Fibroblast of skin of abdomen (primary cell): ENCODE measurements around the gene CIB4.

Source experiments
- DNase-seq: peaks from one replicate; pipeline ENCODE4 v3.0.0-alpha.2; 2013

CIB4 gene

GRCh38 chr2:26620031-26620605, 21.0 kb downstream of the CIB4 start:
- DNase-seq = no peak

GRCh38 chr2:26619521-26619951, 21.6 kb downstream of the CIB4 start:
- no peak for DNase-seq

GRCh38 chr2:26619096-26619495, 22.1 kb downstream of the CIB4 start:
- DNase-seq = no peak

GRCh38 chr2:26618611-26619010, 22.6 kb downstream of the CIB4 start:
- DNase-seq = no peak

GRCh38 chr2:26617588-26618083, 23.5 kb downstream of the CIB4 start:
- no peak for DNase-seq

GRCh38 chr2:26616706-26617587, 24.2 kb downstream of the CIB4 start:
- no peak for DNase-seq

GRCh38 chr2:26615860-26616705, 25.1 kb downstream of the CIB4 start:
- no peak for DNase-seq

- no peak for DNase-seq
Observed at GRCh38 chr2:26615336-26615859, 25.8 kb downstream of the CIB4 start.

GRCh38 chr2:26614216-26615138, 26.7 kb downstream of the CIB4 start:
- DNase-seq = no peak

- DNase-seq = no peak
Observed at GRCh38 chr2:26613241-26614215, 27.6 kb downstream of the CIB4 start.

- no peak for DNase-seq
Observed at GRCh38 chr2:26612522-26613240, 28.5 kb downstream of the CIB4 start.

- no peak for DNase-seq
Observed at GRCh38 chr2:26612034-26612433, 29.1 kb downstream of the CIB4 start.

- no peak for DNase-seq
Observed at GRCh38 chr2:26610504-26611335, 30.4 kb downstream of the CIB4 start.

GRCh38 chr2:26609839-26610277, 31.3 kb downstream of the CIB4 start:
- DNase-seq = no peak

GRCh38 chr2:26609205-26609631, 31.9 kb downstream of the CIB4 start:
- no peak for DNase-seq

- DNase-seq = no peak
Observed at GRCh38 chr2:26608557-26608956, 32.6 kb downstream of the CIB4 start.

GRCh38 chr2:26607698-26608097, 33.5 kb downstream of the CIB4 start:
- no peak for DNase-seq

- DNase-seq = no peak
Observed at GRCh38 chr2:26606847-26607190, 34.3 kb downstream of the CIB4 start.
